Measurements from ENCODE around the gene GLG1. TPM values are rescaled to one million over a fixed set of nuclear protein-coding genes. Genes with fewer than 3 reads are reported as not detected.

Gene GLG1
- total and polyA plus RNA-seq, 2 experiments from 2014 or later: 140 to 167 TPM

GRCh38 chr16:74505011-74505410 is 101.9 kb downstream of the GLG1 start:
- no peak overlapping the region for H3K4me3 ChIP-seq
- DNase-seq (ENCODE audit: low read depth in 1 of 2, low spot score in 1 of 2): no peak
- peaks cover 18% of the 10 kb centered on the region for H3K36me3 ChIP-seq
- TF ChIP-seq CTCF (IDR thresholded peaks at IDR 0.05; ENCODE audit: low read depth, low read length): no peak
- no peaks in the 10 kb centered on the region for H3K9me3 ChIP-seq (ENCODE audit: low read depth)
- no peaks in the 10 kb centered on the region for H3K4me1 ChIP-seq (ENCODE audit: low read depth)
- H3K27me3 ChIP-seq: no peaks in the 10 kb centered on the region
- H3K27ac ChIP-seq: no peak overlapping the region

- no peak for DNase-seq (ENCODE audit: low read depth in 1 of 2, low spot score in 1 of 2)
- no peak for TF ChIP-seq CTCF (IDR thresholded peaks at IDR 0.05; ENCODE audit: low read depth, low read length)
- Histone ChIP-seq H3K9me3 (ENCODE audit: low read depth) (no peaks in the 10 kb centered on the region), H3K4me1 (ENCODE audit: low read depth) (no peaks in the 10 kb centered on the region), H3K27ac (no peak overlapping the region), H3K36me3 (peaks cover 18% of the 10 kb centered on the region), H3K4me3 (no peak overlapping the region), H3K27me3 (no peaks in the 10 kb centered on the region)
Measured at GRCh38 chr16:74503412-74503811, 103.5 kb downstream of the GLG1 start.

- Histone ChIP-seq H3K4me3 (no peak overlapping the region), H3K4me1 (ENCODE audit: low read depth) (no peaks in the 10 kb centered on the region), H3K27me3 (no peaks in the 10 kb centered on the region), H3K36me3 (peaks cover 14% of the 10 kb centered on the region), H3K9me3 (ENCODE audit: low read depth) (no peaks in the 10 kb centered on the region), H3K27ac (peak overlapping the region; percentile 47)
- no peak for TF ChIP-seq CTCF (IDR thresholded peaks at IDR 0.05; ENCODE audit: low read depth, low read length)
- DNase-seq (ENCODE audit: low read depth in 1 of 2, low spot score in 1 of 2): no peak
Measured at GRCh38 chr16:74501484-74502478, 105.1 kb downstream of the GLG1 start.

GRCh38 chr16:74500907-74501306 is 106.0 kb downstream of the GLG1 start:
- H3K4me1 ChIP-seq (ENCODE audit: low read depth): no peaks in the 10 kb centered on the region
- H3K27ac ChIP-seq: peak overlapping the region; percentile 17
- H3K27me3 ChIP-seq: no peaks in the 10 kb centered on the region
- H3K36me3 ChIP-seq: peaks cover 14% of the 10 kb centered on the region
- H3K9me3 ChIP-seq (ENCODE audit: low read depth): no peaks in the 10 kb centered on the region
- no peak overlapping the region for H3K4me3 ChIP-seq
- TF ChIP-seq CTCF (IDR thresholded peaks at IDR 0.05; ENCODE audit: low read depth, low read length): no peak
- no peak for DNase-seq (ENCODE audit: low read depth in 1 of 2, low spot score in 1 of 2)

GRCh38 chr16:74499114-74499513 is 107.8 kb downstream of the GLG1 start:
- peaks cover 16% of the 10 kb centered on the region for H3K36me3 ChIP-seq
- H3K27me3 ChIP-seq: no peaks in the 10 kb centered on the region
- H3K4me1 ChIP-seq (ENCODE audit: low read depth): no peaks in the 10 kb centered on the region
- no peak overlapping the region for H3K27ac ChIP-seq
- H3K4me3 ChIP-seq: no peak overlapping the region
- no peaks in the 10 kb centered on the region for H3K9me3 ChIP-seq (ENCODE audit: low read depth)
- no peak for DNase-seq (ENCODE audit: low read depth in 1 of 2, low spot score in 1 of 2)
- TF ChIP-seq CTCF (IDR thresholded peaks at IDR 0.05; ENCODE audit: low read depth, low read length): no peak
